ENCODE data around the gene FAM3D. TPM values are rescaled to one million over a fixed set of nuclear protein-coding genes. Genes with fewer than 3 reads are reported as not detected.
"Not testable (repeated sequence)": the region's sequence is repeated elsewhere in the genome, so short reads cannot be mapped to it uniquely, and the experiment has no call there.

Gene FAM3D
- total RNA-seq, 1 donor from 2014 or later = not detected

DNA sequence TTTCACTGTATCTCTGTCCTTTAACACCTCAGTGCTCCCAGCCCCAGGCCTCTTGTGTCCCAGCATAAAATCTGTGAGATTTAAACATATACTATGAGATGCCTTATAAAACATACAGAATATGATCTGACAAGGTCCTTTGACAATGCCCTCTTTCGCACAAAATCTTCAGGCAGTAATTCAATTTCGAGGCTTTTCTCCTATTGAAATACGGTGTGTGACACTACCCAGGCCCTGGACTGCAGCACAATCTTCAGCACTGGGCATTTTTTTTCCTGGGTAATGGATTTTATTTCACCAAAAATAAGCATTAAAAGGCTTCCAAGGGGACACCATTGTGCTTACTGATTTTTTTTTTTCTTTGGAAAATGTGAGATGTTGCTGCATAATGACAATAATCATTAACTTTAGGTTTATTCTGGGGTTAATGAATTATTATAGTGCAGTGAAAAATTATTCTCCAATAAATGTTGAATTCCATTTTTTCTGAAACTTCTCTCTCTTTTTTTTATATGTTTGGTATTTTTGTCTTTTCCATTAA is 40.9 kb upstream of the FAM3D start:
- no peak overlapping the region for H3K27ac Mint-ChIP-seq (ENCODE audit: unreplicated experiment)
- no peaks in the 10 kb centered on the region for H3K9me3 Mint-ChIP-seq (ENCODE audit: low read depth)
- H3K4me3 Mint-ChIP-seq (ENCODE audit: unreplicated experiment) = no peak overlapping the region
- TF ChIP-seq, protein P1, sequence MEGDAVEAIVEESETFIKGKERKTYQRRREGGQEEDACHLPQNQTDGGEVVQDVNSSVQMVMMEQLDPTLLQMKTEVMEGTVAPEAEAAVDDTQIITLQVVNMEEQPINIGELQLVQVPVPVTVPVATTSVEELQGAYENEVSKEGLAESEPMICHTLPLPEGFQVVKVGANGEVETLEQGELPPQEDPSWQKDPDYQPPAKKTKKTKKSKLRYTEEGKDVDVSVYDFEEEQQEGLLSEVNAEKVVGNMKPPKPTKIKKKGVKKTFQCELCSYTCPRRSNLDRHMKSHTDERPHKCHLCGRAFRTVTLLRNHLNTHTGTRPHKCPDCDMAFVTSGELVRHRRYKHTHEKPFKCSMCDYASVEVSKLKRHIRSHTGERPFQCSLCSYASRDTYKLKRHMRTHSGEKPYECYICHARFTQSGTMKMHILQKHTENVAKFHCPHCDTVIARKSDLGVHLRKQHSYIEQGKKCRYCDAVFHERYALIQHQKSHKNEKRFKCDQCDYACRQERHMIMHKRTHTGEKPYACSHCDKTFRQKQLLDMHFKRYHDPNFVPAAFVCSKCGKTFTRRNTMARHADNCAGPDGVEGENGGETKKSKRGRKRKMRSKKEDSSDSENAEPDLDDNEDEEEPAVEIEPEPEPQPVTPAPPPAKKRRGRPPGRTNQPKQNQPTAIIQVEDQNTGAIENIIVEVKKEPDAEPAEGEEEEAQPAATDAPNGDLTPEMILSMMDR (IDR thresholded peaks at IDR 0.05) = no peak
- DNase-seq (ENCODE audit: low spot score) = no peak
- no peaks in the 10 kb centered on the region for H3K36me3 Mint-ChIP-seq (ENCODE audit: low read depth)
- no peaks in the 10 kb centered on the region for H3K4me1 Mint-ChIP-seq (ENCODE audit: low read depth)
- no peaks in the 10 kb centered on the region for H3K27me3 Mint-ChIP-seq (ENCODE audit: low read depth)

DNA sequence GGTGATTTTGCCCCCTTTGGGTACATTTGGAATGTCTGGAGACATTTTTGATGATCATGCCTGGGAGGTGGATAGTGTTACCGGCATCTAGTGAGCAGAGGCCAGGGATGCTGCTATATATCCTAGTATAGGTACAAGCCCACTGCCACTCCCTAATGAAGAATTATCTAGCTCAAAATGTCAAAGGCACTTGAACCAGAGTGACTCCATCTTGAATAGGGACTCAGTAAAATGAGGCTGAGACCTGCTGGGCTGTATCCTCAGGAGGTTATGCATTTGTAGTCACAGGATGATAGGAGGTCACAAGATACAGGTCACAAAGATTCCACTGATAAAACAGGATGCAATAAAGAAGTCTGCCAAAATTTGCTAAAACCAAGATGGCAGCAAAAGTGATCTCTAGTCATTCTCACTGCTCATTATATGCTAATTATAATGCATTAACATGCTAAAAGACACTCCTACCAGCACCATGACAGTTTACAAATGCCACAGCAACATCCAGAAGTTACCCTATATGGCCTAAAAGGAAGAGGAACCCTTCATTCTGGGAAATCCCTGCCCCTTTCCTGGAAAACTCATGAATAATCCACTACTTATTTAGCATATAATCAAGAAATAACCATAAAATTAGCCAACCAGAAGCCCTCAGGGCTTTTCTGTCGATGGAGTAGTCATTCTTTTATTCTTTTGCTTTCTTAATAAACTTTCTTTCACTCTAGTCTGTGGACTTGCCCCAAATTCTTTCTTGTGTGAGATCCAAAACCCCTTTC is 40.0 kb upstream of the FAM3D start:
- no peak overlapping the region for H3K27ac Mint-ChIP-seq (ENCODE audit: unreplicated experiment)
- TF ChIP-seq, protein P1 (IDR thresholded peaks at IDR 0.05) = no peak
- H3K27me3 Mint-ChIP-seq (ENCODE audit: low read depth) = no peaks in the 10 kb centered on the region
- no peaks in the 10 kb centered on the region for H3K36me3 Mint-ChIP-seq (ENCODE audit: low read depth)
- H3K9me3 Mint-ChIP-seq (ENCODE audit: low read depth) = no peaks in the 10 kb centered on the region
- H3K4me1 Mint-ChIP-seq (ENCODE audit: low read depth) = no peaks in the 10 kb centered on the region
- DNase-seq (ENCODE audit: low spot score) = no peak
- H3K4me3 Mint-ChIP-seq (ENCODE audit: unreplicated experiment) = no peak overlapping the region

DNA sequence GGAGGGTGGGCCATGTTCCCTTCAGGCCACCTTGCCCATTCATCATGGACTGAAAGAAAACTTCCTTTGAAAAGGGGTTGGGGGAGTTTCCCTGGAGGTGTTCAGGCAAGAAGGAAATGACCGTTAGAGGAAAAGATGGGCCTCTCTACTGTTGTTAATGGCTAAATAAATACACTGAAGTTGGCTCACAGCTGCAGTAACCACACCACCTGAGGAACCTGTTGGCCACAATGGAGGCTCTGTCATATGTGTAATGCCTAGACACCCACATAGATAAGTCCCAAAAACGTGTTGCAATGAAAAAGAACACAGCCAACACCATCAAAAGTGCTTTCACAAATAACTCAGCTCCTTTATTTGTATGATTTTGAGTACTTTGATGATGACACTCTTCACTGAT is 38.2 kb upstream of the FAM3D start:
- H3K4me1 Mint-ChIP-seq (ENCODE audit: low read depth) = no peaks in the 10 kb centered on the region
- TF ChIP-seq, protein P1 (IDR thresholded peaks at IDR 0.05) = no peak
- no peaks in the 10 kb centered on the region for H3K36me3 Mint-ChIP-seq (ENCODE audit: low read depth)
- no peaks in the 10 kb centered on the region for H3K9me3 Mint-ChIP-seq (ENCODE audit: low read depth)
- H3K27me3 Mint-ChIP-seq (ENCODE audit: low read depth) = peaks cover 4% of the 10 kb centered on the region
- no peak overlapping the region for H3K27ac Mint-ChIP-seq (ENCODE audit: unreplicated experiment)
- no peak overlapping the region for H3K4me3 Mint-ChIP-seq (ENCODE audit: unreplicated experiment)
- no peak for DNase-seq (ENCODE audit: low spot score)

DNA sequence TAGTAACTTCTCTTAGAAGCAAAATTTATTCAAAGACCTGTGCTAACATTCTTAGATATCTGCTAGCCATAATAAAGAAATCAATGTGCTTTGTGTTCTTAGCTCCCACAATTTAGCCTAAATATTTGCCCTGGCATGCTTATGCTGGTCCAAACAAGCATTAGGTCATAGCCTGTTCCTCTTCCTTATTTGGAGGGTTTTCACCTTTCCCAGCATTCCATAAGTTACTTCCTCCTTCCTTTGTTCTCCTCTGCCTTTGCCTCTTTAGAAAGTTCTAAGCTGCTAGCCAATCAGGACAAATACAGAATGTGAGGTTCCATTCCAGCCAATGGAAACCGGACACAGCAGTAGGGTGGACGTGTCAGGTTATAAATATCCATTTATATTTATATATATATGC is 37.7 kb upstream of the FAM3D start:
- H3K4me3 Mint-ChIP-seq (ENCODE audit: unreplicated experiment); H3K9me3 Mint-ChIP-seq (ENCODE audit: low read depth); H3K27ac Mint-ChIP-seq (ENCODE audit: unreplicated experiment); DNase-seq (ENCODE audit: low spot score); H3K27me3 Mint-ChIP-seq (ENCODE audit: low read depth); H3K4me1 Mint-ChIP-seq (ENCODE audit: low read depth); H3K36me3 Mint-ChIP-seq (ENCODE audit: low read depth): not testable (repeated sequence)

DNA sequence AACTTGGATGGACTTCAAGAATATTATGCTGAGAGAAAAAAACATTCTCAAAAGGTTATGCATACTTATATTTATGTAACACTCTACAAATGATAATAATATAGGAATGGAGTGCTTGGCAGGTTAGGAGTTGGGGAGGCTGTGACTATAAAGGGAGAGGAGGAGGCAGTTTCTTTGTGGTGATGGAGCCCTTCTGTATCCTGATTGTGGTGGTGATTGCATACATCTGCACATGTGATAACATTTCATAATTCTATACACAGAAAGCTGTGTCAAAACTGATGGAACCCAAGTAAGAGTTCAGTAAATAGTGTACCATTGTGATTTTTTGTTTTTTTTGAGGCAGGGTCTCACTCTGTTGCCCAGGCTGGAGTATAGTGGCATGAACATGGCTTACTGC is 31.7 kb upstream of the FAM3D start:
- Mint-ChIP-seq H3K4me3 (ENCODE audit: unreplicated experiment) (no peak overlapping the region), H3K27ac (ENCODE audit: unreplicated experiment) (no peak overlapping the region), H3K4me1 (ENCODE audit: low read depth) (no peaks in the 10 kb centered on the region), H3K36me3 (ENCODE audit: low read depth) (no peaks in the 10 kb centered on the region), H3K9me3 (ENCODE audit: low read depth) (peaks cover 3% of the 10 kb centered on the region), H3K27me3 (ENCODE audit: low read depth) (peaks cover 4% of the 10 kb centered on the region)
- no peak for DNase-seq (ENCODE audit: low spot score)
- TF ChIP-seq, protein P1 (IDR thresholded peaks at IDR 0.05) = no peak

DNA sequence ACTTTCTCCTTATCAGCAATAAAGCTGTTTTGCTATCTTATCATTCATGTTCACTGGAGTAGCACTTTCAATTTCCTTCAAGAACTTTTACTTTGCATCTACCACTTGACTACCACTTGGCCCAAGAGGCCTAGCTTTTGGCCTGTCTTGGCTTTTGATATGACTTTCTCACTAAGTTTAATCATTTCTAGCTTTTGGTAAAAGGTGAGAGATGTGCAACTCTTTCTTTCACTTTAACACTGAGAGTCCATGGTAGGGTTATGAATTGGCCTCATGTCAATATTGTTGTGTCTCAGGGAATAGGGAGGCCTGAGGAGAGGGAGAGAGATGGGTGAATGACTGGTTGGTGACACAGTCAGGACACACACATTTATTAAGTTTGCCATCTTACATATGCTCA is 31.0 kb upstream of the FAM3D start:
- DNase-seq (ENCODE audit: low spot score) = no peak
- Mint-ChIP-seq H3K4me1 (ENCODE audit: low read depth) (no peaks in the 10 kb centered on the region), H3K27ac (ENCODE audit: unreplicated experiment) (no peak overlapping the region), H3K27me3 (ENCODE audit: low read depth) (peaks cover 4% of the 10 kb centered on the region), H3K4me3 (ENCODE audit: unreplicated experiment) (no peak overlapping the region), H3K9me3 (ENCODE audit: low read depth) (peaks cover 4% of the 10 kb centered on the region), H3K36me3 (ENCODE audit: low read depth) (no peaks in the 10 kb centered on the region)
- TF ChIP-seq, protein P1 (IDR thresholded peaks at IDR 0.05) = no peak

DNA sequence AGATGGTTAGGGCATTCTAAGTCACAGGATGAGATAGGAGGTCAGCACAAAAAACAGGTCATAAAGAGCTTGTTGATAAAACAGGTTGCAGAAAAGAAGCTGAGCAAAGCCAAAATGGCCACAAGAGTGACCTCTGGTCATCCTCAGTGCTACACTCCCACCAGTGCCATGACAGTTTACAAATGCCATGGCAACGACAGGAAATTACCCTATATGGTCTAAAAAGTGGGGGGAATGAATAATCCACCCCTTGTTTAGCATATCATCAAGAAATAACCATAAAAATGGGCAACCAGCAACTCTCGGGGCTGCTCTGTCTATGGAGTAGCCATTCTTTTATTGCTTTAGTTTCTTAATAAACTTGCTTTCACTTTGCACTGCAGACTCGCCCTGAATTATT is 30.2 kb upstream of the FAM3D start:
- not testable (repeated sequence) for DNase-seq (ENCODE audit: low spot score); H3K9me3 Mint-ChIP-seq (ENCODE audit: low read depth); H3K27me3 Mint-ChIP-seq (ENCODE audit: low read depth); H3K4me3 Mint-ChIP-seq (ENCODE audit: unreplicated experiment); H3K27ac Mint-ChIP-seq (ENCODE audit: unreplicated experiment); H3K36me3 Mint-ChIP-seq (ENCODE audit: low read depth); H3K4me1 Mint-ChIP-seq (ENCODE audit: low read depth)

Data from chondrocyte (in vitro differentiated cells).